ENCODE measurements around the gene ZNRF3.
"Not testable (repeated sequence)": the region's sequence is repeated elsewhere in the genome, so short reads cannot be mapped to it uniquely, and the experiment has no call there.

Gene ZNRF3

GRCh38 chr22:28984482-28985158 lies 101.2 kb downstream of the ZNRF3 start:
- no peak for DNase-seq (ENCODE audit: low read depth in 2 of 2)

DNA sequence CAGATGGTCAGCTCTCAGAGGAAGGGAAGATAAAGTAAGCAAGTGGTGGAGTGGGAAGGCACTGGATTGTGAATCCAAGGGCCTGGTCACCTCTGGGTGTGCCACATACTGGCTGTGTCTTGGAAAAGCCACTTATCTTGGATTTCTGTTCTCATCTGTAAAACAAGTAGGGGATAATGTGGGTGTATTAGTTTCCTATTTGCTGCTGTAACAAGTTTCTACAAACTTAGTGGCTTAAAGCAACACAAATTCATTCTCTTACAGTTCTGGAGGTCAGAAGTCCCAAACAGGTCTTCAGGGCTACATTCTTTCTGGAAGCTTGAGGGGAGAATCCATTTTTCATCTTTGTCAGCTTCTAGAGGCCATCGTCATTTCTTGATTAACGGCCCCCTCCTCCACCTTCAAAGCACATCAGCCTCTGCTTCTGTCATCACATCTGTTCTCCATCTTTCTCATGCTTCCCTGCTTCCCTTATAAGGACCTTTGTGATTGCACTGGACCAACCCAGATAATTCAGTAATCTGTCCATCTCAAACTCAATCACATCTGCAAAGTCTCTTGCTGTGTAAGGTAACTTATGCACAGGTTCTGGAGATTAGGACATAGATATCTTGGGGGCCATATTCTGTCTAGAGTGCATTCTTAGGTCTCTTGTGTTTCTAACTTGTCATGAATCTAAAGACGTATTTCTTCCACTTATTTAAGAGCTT lies 102.4 kb downstream of the ZNRF3 start:
- DNase-seq (ENCODE audit: low read depth in 2 of 2), result no peak

DNA sequence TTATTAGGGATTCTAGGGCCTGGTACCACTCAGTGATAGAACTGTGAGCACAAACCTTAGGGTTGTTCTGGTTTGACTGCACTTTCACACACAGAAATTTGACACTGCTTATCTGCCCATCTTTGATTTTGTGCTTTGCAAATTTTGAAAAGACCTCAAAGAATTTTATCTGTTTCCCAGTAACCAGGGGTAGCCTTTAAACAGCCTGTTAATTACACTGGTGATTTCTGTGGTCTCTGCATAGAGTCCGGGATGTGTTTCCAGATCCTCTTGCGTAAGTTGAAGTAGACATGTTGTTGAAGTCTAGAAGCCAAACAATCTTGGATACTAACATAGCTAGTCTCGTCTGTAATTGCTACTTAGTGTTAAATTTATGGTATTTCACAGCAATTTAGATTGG lies 103.0 kb downstream of the ZNRF3 start:
- no peak for DNase-seq (ENCODE audit: low read depth in 2 of 2)

- DNase-seq (ENCODE audit: low read depth in 2 of 2), result no peak
Observed at GRCh38 chr22:28988457-28988856, 105.1 kb downstream of the ZNRF3 start.

GRCh38 chr22:28989035-28989464 lies 105.7 kb downstream of the ZNRF3 start:
- DNase-seq (ENCODE audit: low read depth in 2 of 2), result no peak

- DNase-seq (ENCODE audit: low read depth in 2 of 2), result no peak
Observed at GRCh38 chr22:28989484-28989883, 106.1 kb downstream of the ZNRF3 start.

DNA sequence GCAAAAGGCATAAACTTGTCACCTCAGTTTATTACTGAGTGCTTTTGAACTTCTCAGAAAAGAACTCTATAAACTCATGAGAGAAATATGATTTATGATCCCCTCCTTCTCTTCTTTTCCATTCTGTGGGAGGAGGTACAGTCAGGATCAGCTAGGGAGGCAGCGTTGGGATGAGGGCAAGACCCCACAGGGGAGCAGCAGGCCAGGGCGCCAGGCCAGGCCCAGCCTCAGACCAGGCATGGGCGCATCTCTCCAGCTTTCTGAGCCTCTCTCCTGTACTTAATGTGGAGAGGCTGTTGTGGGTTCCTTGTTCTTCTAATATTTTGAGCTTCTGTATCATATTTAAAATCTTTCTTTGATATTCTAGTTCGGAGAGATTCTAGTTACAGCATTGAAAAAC lies 106.5 kb downstream of the ZNRF3 start:
- DNase-seq (ENCODE audit: low read depth in 2 of 2), result no peak

DNA sequence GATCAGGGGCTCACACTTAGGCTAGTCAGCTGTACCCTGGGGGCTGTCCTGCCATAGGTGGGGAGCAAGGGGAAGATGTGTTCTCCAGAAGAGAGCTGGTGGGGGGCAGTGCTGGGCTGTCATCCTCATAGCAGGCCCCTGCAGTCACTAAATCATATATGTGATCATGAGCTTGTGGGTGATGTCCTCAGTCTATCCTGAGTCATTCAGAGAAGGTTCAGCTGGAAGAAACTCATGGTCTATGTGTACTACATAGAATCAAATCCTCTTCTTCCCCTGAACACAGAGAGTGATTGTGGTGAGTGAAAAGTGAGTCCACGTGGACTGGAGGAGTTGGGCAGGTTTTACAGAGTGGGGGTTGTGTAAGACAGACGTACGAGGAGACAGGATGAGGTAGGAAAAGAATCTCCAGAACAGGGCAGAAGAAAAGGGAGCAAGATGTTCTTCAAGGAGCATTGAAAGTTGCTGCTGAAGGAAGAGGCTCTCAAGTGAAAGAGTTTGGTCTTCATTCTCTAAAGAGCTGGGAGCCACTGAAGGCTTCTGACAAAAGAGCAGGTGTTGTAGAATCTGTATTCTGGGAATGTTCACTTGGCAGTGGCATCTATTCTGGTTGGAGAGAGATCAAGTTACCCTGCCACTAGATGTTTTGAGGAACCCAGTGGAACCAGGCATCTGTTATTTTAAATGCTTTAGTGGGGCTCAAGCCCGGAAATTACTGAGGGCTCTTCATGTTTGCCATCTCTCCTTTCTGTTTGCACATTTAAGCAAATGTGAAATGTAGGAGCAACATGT lies 109.4 kb downstream of the ZNRF3 start:
- no peak for DNase-seq (ENCODE audit: low read depth in 2 of 2)

GRCh38 chr22:28994522-28994921 lies 111.2 kb downstream of the ZNRF3 start:
- no peak for DNase-seq (ENCODE audit: low read depth in 2 of 2)

GRCh38 chr22:28995551-28995950 lies 112.2 kb downstream of the ZNRF3 start:
- no peak for DNase-seq (ENCODE audit: low read depth in 2 of 2)

GRCh38 chr22:28997342-28997741 lies 114.0 kb downstream of the ZNRF3 start:
- no peak for DNase-seq (ENCODE audit: low read depth in 2 of 2)

DNA sequence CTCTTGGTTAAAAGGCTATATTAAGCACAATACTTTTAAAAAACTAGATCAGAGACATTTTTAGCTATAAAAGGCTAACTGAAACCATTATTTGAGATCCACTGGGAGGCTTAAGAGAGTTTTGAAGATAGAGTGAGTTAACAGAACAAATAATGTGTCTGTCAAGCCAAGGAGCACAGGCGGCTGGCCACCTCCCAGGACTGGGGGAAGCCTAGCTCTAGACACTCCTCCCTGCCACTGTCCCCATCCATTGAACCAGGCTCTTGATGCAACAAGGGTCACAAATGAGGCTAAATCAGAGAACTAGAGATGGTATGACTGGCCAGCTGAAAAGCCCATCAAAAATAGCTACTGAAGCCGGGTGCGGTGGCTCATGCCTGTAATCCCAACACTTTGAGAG lies 115.3 kb downstream of the ZNRF3 start:
- no peak for DNase-seq (ENCODE audit: low read depth in 2 of 2)

DNA sequence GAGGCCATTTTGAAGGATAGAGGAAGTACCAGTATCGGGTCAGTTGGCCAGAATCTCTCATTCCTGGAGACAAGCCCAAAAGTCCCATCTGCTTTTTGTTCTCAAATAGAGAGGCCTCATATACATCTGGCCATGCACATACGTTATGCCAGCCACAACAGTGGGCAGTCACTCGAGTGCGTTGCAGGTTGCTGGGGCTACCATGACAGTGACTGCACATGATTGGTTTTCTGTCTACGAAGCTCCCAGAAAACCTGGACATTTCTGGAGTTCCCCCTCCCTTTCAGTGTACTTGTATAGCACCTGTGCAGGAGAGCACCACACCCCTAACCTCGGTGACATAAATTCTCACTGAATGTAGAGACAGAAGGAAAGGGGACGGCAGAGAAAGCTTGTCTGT lies 116.1 kb downstream of the ZNRF3 start:
- no peak for DNase-seq (ENCODE audit: low read depth in 2 of 2)

- DNase-seq (ENCODE audit: low read depth in 2 of 2), result no peak
Observed at GRCh38 chr22:28999919-29000556, 116.7 kb downstream of the ZNRF3 start.

GRCh38 chr22:29000641-29001040 lies 117.3 kb downstream of the ZNRF3 start:
- no peak for DNase-seq (ENCODE audit: low read depth in 2 of 2)

- DNase-seq (ENCODE audit: low read depth in 2 of 2), result no peak
Observed at GRCh38 chr22:29002603-29003002, 119.2 kb downstream of the ZNRF3 start.

DNA sequence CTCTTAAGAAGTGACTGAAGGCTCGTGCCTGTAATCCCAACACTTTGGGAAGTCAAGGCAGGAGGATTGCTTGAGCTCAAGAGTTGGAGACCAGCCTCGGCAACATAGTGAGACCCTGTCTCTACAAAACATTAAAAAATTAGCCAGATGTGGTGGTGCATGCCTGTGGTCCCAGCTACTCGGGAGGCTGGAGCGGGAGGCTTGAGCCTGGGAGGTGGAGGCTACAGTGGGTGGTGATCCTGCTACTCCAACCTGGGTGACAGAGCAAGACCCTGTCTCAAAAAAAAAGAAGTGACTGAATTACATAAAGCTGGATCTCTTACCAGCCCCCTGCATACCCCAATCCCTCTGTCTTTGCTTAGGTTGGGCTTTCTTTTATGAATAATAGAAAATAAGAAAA lies 120.2 kb downstream of the ZNRF3 start:
- DNase-seq (ENCODE audit: low read depth in 2 of 2), result no peak

DNA sequence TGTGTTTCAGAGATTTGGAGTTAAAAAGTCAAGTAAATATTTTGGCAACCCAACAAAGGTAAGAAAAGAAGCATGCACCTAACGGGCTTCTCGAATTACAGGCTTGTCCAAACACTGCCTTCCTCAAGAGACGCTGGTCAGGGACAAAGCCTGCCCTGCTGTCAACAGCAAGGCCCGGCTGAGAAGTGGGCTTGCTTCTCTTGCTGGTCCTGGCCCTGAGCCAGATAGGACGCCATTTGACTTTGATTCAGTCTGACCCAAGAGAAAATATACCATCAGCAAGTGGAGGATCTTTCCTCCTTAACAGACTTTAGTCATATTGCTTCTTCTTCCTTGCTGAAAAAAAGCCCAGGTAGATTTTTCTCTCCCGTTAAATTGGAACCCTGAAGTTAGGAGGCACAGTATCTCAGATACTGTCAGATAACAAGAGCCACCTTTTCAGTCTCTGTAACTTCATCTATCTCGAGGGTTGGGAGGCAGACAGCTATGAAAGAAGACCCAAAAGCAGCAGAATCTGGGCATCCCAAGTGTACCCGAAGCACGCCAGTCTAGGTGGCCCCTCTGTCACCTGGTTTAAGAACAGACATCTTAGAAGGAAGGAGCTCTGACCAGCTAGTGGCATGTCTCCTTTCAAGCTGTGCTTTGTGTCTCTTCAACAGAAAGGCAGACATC lies 120.7 kb downstream of the ZNRF3 start:
- no peak for DNase-seq (ENCODE audit: low read depth in 2 of 2)

DNA sequence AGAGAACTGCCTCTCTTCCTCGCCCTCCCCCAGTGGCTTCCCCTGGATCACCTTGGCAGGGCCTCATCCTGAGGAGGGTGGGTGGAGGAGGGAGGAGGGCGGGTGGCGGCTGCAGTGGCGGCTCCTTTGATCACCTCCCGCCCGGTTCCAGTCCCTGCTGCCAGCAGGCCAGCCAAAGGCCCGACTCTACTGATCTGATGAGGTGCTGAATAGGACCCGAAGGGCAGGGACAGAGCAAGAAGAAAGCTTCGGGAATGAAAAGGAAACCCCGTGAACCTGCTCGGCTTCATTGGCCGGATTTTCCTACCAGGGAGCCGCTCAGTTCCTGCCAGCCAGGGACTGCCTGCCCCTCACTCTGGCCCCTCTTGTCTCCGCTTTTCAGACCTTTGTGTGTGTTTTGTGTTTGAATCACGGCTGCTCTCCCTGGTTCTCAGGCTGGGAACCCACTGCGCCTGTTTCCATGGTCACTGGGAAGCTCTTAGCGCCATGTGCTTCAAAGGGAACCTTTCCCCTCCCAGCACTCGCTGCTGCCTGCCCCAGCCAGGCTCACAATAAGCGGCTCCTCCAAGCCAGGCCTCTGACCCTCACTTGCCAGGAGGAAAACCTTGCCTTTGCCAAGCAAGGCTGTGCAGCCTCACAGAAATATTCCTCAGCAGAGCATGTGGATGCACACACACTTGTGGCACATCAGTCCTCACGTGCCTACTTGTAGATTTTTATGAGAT lies 121.4 kb downstream of the ZNRF3 start:
- DNase-seq (ENCODE audit: low read depth in 2 of 2), result no peak

DNA sequence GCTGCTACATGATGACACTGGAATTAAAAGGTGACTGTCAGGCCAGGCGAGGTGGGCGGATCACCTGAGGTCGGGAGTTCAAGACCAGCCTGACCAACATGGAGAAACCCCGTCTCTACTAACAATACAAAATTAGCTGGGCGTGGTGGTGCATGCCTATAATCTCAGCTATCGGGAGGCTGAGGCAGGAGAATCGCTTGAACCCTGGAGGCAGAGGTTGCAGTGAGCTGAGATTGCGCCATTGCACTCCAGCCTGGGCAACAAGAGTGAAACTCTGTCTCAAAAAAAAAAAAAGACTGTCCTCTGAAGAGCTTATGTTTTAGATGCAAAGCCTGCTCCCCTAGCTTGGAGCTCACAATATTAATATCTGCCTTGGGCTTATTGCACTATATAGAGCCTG lies 122.4 kb downstream of the ZNRF3 start:
- DNase-seq (ENCODE audit: low read depth in 2 of 2), result not testable (repeated sequence)

- DNase-seq (ENCODE audit: low read depth in 2 of 2), result no peak
Observed at GRCh38 chr22:29006346-29006745, 123.0 kb downstream of the ZNRF3 start.

Measured in stimulated activated CD8-positive, alpha-beta memory T cell treated with anti-CD3 and anti-CD28 coated beads, Interleukin-7, amount 100 ng/mL, for 1 hour (primary cell).